HG02610 (cell line): ENCODE data around the gene GJD3.

Source experiments
- ATAC-seq: cut with Tn5 transposase; IDR thresholded peaks from one replicate; pipeline ENCODE4 v1.9.1; 2021; ENCODE audit warnings: mild to moderate bottlenecking, moderate library complexity; ENCODE audit not compliant: unreplicated experiment

The GJD3 gene

GRCh38 chr17:40313668-40314583 is 50.6 kb downstream of the GJD3 start:
- no peak for ATAC-seq
